Dendritic cell treated with granulocyte-macrophage colony-stimulating factor and Interleukin-4, amounts not matched to agents 40 ng/mL and 50 ng/mL, for 4 days (primary cell): ENCODE measurements around the gene PPL.

Source experiments
- H3K27ac Mint-ChIP-seq: one replicate; pipeline ENCODE4 v1.8.0; 2022; ENCODE audit warnings: mild to moderate bottlenecking, mixed read lengths
- H3K27me3 Mint-ChIP-seq: one replicate; pipeline ENCODE4 v1.8.0; 2022; ENCODE audit warnings: mild to moderate bottlenecking, mixed read lengths
- H3K36me3 Mint-ChIP-seq: one replicate; pipeline ENCODE4 v1.8.0; 2022; ENCODE audit warnings: low read depth, mixed read lengths
- H3K4me1 Mint-ChIP-seq: one replicate; pipeline ENCODE4 v1.8.0; 2022; ENCODE audit warnings: low read depth, mixed read lengths
- H3K4me3 Mint-ChIP-seq: one replicate; pipeline ENCODE4 v1.8.0; 2022; ENCODE audit warnings: mild to moderate bottlenecking, moderate library complexity, mixed read lengths
- H3K9me3 Mint-ChIP-seq: one replicate; pipeline ENCODE4 v1.8.0; 2022; ENCODE audit warnings: mixed read lengths
- intact Hi-C: fragments of 100-400 bp; cut with micrococcal nuclease; formaldehyde crosslinking; loops from one replicate; pipeline ENCODE4 v1.15.0; 2022

Gene PPL

GRCh38 chr16:4915226-4915761, 21.7 kb downstream of the PPL start:
- Mint-ChIP-seq H3K4me1 (no peaks in the 10 kb centered on the region), H3K36me3 (no peaks in the 10 kb centered on the region), H3K9me3 (no peaks in the 10 kb centered on the region), H3K27me3 (peaks cover 1% of the 10 kb centered on the region), H3K4me3 (no peak overlapping the region), H3K27ac (no peak overlapping the region)
- intact Hi-C loops, result no loop called here

DNA sequence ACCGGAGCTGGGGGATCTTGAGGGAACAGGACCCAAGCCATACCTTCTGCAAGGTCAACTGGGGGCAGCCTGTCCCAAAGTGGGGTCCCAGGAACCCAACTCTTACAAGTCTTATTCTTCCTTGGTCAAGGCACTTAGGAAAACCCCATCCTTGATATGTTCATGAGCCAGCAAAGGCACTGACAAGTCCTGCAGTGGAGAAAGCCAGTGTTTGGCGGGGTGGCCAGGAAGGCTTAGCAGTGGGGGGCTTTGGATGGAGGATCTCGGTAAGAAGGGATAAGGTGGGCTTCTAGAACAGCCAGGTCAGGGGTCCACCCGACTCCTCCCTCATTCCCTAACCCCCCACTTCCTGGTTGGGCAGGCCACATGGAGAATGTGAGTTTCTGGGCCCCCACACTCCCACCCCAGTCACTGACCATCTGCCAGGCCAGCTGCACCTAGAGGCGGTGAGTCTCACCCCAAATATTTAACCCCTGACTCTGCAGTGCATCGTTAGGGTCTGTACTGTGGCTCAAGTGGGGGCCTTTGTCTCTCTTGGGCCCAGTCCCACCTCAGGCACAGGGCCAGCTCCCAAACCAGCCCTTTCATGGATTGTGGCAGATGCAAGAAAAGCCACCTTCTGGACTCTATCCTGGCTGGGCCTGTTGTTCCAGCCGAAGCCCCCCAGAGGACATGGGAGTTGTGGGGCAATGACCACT, 22.3 kb downstream of the PPL start:
- intact Hi-C loops, result no loop called here
- Mint-ChIP-seq H3K9me3 (no peaks in the 10 kb centered on the region), H3K4me3 (no peak overlapping the region), H3K4me1 (no peaks in the 10 kb centered on the region), H3K27me3 (no peaks in the 10 kb centered on the region), H3K27ac (no peak overlapping the region), H3K36me3 (no peaks in the 10 kb centered on the region)

GRCh38 chr16:4913774-4914525, 23.0 kb downstream of the PPL start:
- no peak overlapping the region for H3K27ac Mint-ChIP-seq
- H3K27me3 Mint-ChIP-seq, result no peaks in the 10 kb centered on the region
- H3K9me3 Mint-ChIP-seq, result no peaks in the 10 kb centered on the region
- no peaks in the 10 kb centered on the region for H3K36me3 Mint-ChIP-seq
- H3K4me3 Mint-ChIP-seq, result no peak overlapping the region
- no peaks in the 10 kb centered on the region for H3K4me1 Mint-ChIP-seq
- intact Hi-C loops, result no loop called here

DNA sequence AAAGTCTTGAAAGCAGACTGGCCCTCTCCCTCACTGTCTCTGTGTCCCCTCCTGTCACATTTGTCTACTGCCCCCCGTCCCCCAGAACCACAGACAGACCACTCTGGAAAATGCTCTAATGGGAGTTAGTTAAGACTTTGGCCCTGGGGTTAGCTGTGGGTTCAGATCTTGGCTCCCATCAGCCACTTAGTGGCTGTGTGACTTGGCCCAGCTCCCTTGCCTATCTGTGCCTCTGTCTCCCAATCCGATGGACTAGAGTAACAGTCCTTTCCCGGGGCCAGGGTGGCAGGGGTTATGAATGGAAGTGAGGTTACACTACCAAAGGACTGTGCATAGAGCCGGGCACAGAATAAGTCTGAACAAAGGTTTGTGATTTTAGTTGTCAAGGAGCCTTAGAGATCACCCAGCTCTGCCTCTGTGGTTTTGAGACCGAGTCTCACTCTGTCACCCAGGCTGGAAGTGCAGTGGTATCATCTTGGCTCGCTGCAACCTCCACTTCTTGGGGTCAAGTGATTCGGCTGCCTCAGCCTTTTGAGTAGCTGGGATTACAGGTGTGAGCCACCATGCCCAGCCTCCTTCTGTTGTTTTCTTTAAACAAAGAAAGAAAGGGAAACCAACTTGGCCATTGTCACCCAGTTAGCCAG, 23.7 kb downstream of the PPL start:
- H3K27me3 Mint-ChIP-seq, result no peaks in the 10 kb centered on the region
- H3K4me3 Mint-ChIP-seq, result no peak overlapping the region
- intact Hi-C loops, result no loop called here
- no peak overlapping the region for H3K27ac Mint-ChIP-seq
- H3K4me1 Mint-ChIP-seq, result no peaks in the 10 kb centered on the region
- no peaks in the 10 kb centered on the region for H3K9me3 Mint-ChIP-seq
- no peaks in the 10 kb centered on the region for H3K36me3 Mint-ChIP-seq

DNA sequence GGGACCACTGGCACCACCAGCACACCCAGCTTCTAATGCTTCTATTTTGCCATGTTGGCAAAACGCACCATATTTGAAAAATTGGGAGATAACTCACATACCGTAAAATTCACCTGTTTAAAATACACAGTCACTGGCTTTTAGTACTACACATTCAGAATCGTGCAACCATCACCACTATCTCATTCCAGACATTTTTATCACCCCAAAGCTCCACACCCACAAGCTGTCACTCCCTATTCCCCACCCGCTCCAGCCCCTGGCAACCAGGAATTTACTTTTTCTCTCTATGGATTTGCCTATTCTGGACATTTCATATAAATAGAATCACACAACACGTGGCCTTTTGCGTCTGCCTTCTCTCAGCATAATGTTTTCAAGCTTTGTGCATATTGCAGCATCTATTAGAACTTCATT, 25.0 kb downstream of the PPL start:
- Mint-ChIP-seq H3K27ac (no peak overlapping the region), H3K36me3 (no peaks in the 10 kb centered on the region), H3K4me1 (no peaks in the 10 kb centered on the region), H3K27me3 (no peaks in the 10 kb centered on the region), H3K9me3 (no peaks in the 10 kb centered on the region), H3K4me3 (no peak overlapping the region)
- intact Hi-C loops, result no loop called here

GRCh38 chr16:4910828-4911227, 26.1 kb downstream of the PPL start:
- intact Hi-C loops, result no loop called here
- H3K27ac Mint-ChIP-seq, result no peak overlapping the region
- H3K27me3 Mint-ChIP-seq, result peaks cover 4% of the 10 kb centered on the region
- no peaks in the 10 kb centered on the region for H3K36me3 Mint-ChIP-seq
- no peak overlapping the region for H3K4me3 Mint-ChIP-seq
- no peaks in the 10 kb centered on the region for H3K4me1 Mint-ChIP-seq
- H3K9me3 Mint-ChIP-seq, result no peaks in the 10 kb centered on the region

DNA sequence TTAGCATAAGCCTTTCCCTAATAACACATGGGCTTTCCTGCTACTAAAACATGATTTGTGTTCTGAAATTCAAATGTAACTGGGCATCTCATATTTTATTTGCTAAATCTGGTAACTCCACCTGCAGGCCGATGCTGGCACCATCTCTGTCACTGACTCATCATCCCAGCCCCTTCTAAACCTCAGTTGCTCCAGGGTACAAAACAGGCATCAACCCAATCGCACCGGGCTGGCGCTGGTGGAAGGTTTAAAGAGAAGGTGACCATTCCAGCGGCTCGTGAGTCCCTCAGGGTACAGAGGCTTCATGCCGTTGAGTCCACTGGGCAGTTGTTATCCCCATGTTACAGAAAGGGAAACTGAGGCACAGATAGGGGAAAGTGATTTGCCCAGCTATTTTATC, 27.1 kb downstream of the PPL start:
- no peak overlapping the region for H3K4me3 Mint-ChIP-seq
- intact Hi-C loops, result no loop called here
- no peaks in the 10 kb centered on the region for H3K36me3 Mint-ChIP-seq
- no peaks in the 10 kb centered on the region for H3K4me1 Mint-ChIP-seq
- no peak overlapping the region for H3K27ac Mint-ChIP-seq
- H3K27me3 Mint-ChIP-seq, result peaks cover 8% of the 10 kb centered on the region
- H3K9me3 Mint-ChIP-seq, result no peaks in the 10 kb centered on the region

- H3K4me3 Mint-ChIP-seq, result no peak overlapping the region
- H3K36me3 Mint-ChIP-seq, result no peaks in the 10 kb centered on the region
- no peaks in the 10 kb centered on the region for H3K9me3 Mint-ChIP-seq
- peaks cover 10% of the 10 kb centered on the region for H3K27me3 Mint-ChIP-seq
- H3K27ac Mint-ChIP-seq, result no peak overlapping the region
- H3K4me1 Mint-ChIP-seq, result no peaks in the 10 kb centered on the region
- intact Hi-C loops, result no loop called here
Observed at GRCh38 chr16:4908854-4909401, 28.0 kb downstream of the PPL start.

GRCh38 chr16:4904942-4905615, 31.9 kb downstream of the PPL start:
- intact Hi-C loops, result no loop called here
- H3K36me3 Mint-ChIP-seq, result no peaks in the 10 kb centered on the region
- H3K4me1 Mint-ChIP-seq, result no peaks in the 10 kb centered on the region
- H3K4me3 Mint-ChIP-seq, result no peak overlapping the region
- no peak overlapping the region for H3K27ac Mint-ChIP-seq
- no peaks in the 10 kb centered on the region for H3K9me3 Mint-ChIP-seq
- H3K27me3 Mint-ChIP-seq, result peaks cover 12% of the 10 kb centered on the region

GRCh38 chr16:4904108-4904941, 32.6 kb downstream of the PPL start:
- no peaks in the 10 kb centered on the region for H3K9me3 Mint-ChIP-seq
- no peaks in the 10 kb centered on the region for H3K36me3 Mint-ChIP-seq
- no peak overlapping the region for H3K4me3 Mint-ChIP-seq
- peaks cover 12% of the 10 kb centered on the region for H3K27me3 Mint-ChIP-seq
- H3K4me1 Mint-ChIP-seq, result no peaks in the 10 kb centered on the region
- intact Hi-C loops, result no loop called here
- H3K27ac Mint-ChIP-seq, result no peak overlapping the region

GRCh38 chr16:4902038-4902437, 34.9 kb downstream of the PPL start:
- Mint-ChIP-seq H3K27ac (no peak overlapping the region), H3K4me1 (no peaks in the 10 kb centered on the region), H3K9me3 (no peaks in the 10 kb centered on the region), H3K27me3 (peaks cover 12% of the 10 kb centered on the region), H3K36me3 (no peaks in the 10 kb centered on the region), H3K4me3 (no peak overlapping the region)
- intact Hi-C loops, result no loop called here

GRCh38 chr16:4900750-4901149, 36.2 kb downstream of the PPL start:
- Mint-ChIP-seq H3K27me3 (peaks cover 9% of the 10 kb centered on the region), H3K27ac (no peak overlapping the region), H3K36me3 (no peaks in the 10 kb centered on the region), H3K4me1 (no peaks in the 10 kb centered on the region), H3K4me3 (no peak overlapping the region), H3K9me3 (no peaks in the 10 kb centered on the region)
- intact Hi-C loops, result no loop called here

- no peaks in the 10 kb centered on the region for H3K9me3 Mint-ChIP-seq
- intact Hi-C loops, result no loop called here
Observed at GRCh38 chr16:4900036-4900435, 36.9 kb downstream of the PPL start.

More at GRCh38 chr16:4900036-4900435, 36.9 kb downstream of the PPL start:
- H3K4me1 Mint-ChIP-seq, result no peaks in the 10 kb centered on the region
- no peak overlapping the region for H3K27ac Mint-ChIP-seq
- H3K4me3 Mint-ChIP-seq, result no peak overlapping the region
- peaks cover 8% of the 10 kb centered on the region for H3K27me3 Mint-ChIP-seq
- no peaks in the 10 kb centered on the region for H3K36me3 Mint-ChIP-seq
